Esophagus squamous epithelium (tissue), 4 donors: ENCODE measurements around the gene GP1BA.

Experiments
- POLR2A ChIP-seq, 4 donors: fragments of 450-650 bp; IDR thresholded peaks; one replicate each; pipeline ENCODE4 v1.6.1; 2017; ENCODE audit warnings: antibody characterized with exemption in 4 of 4, mild to moderate bottlenecking in 4 of 4, moderate library complexity in 3 of 4
- TF ChIP-seq, protein P1 (sequence below), 6 experiments: fragments of 450-650 bp in 4 of 6; fragments of 200-600 bp in 2 of 6; sonication (generic) in 2 of 6; IDR thresholded peaks; one replicate each; pipeline ENCODE4 v1.5.1; 2016 to 2019; ENCODE audit warnings: antibody characterized with exemption in 6 of 6, mild to moderate bottlenecking in 4 of 6, moderate library complexity in 4 of 6

DNA sequence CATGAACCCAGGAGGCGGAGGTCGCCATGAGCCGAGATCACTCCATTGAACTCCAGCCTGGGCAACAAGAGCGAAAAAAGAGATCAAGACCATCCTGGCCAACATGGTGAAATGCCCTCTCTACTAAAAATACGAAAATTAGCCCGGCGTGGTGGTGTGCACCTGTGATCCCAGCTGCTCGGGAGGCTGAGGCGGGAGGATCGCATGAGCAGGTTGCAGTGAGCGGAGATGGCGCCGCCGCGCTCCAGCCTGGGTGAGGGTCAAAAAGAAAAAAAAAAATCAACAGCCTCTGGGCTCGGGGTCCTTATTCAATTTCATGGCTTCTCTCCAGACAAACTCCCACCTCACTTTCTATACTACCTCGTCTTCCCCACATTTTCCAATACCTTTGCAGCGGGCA, 3.2 kb upstream of the GP1BA start:
- no peak for TF ChIP-seq POLR2A (IDR thresholded peaks at IDR 0.05)
- TF ChIP-seq, protein P1, sequence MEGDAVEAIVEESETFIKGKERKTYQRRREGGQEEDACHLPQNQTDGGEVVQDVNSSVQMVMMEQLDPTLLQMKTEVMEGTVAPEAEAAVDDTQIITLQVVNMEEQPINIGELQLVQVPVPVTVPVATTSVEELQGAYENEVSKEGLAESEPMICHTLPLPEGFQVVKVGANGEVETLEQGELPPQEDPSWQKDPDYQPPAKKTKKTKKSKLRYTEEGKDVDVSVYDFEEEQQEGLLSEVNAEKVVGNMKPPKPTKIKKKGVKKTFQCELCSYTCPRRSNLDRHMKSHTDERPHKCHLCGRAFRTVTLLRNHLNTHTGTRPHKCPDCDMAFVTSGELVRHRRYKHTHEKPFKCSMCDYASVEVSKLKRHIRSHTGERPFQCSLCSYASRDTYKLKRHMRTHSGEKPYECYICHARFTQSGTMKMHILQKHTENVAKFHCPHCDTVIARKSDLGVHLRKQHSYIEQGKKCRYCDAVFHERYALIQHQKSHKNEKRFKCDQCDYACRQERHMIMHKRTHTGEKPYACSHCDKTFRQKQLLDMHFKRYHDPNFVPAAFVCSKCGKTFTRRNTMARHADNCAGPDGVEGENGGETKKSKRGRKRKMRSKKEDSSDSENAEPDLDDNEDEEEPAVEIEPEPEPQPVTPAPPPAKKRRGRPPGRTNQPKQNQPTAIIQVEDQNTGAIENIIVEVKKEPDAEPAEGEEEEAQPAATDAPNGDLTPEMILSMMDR (IDR thresholded peaks at IDR 0.05): no peak
